Hepatocyte (in vitro differentiated cells): Measurements from ENCODE around the gene AKAP13.

Source experiments
- CTCF ChIP-seq: fragments of 200-600 bp; sonication (generic); IDR thresholded peaks from 2 replicates; pipeline ENCODE4 v1.5.1; 2016; ENCODE audit warnings: antibody characterized with exemption, mild to moderate bottlenecking; ENCODE audit not compliant: poor library complexity
- EZH2 ChIP-seq: fragments of 200-600 bp; sonication (generic); IDR thresholded peaks from 2 replicates; pipeline ENCODE4 v1.6.1; 2016; ENCODE audit warnings: antibody characterized with exemption, mild to moderate bottlenecking, borderline replicate concordance

DNA sequence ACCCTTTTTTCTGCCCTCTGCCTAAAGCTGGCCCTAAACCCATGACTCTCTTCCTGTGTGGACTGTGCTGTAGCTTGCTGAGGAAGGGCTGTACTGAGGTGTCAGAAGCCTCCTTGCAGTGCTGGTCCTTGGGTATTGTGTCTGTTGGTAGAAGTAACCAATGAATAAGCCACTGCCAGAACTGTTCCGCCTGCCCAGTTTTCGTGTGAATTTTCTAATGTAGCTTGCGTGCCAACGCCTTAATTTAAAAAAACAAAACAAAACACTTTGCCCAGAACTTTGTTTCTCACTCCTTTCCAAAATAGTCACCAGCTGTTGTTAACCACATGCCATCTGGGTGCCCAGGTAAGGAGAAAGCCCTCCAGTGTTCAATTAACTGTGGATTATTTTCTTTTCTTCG is 312.5 kb downstream of the AKAP13 start:
- TF ChIP-seq CTCF (no peak), EZH2 (no peak)
